GM21786 (cell line): ENCODE data around the gene DNAJC5.
"Not testable (repeated sequence)": the region's sequence is repeated elsewhere in the genome, so short reads cannot be mapped to it uniquely, and the experiment has no call there.

Experiments used
- ATAC-seq: cut with Tn5 transposase; IDR thresholded peaks from one replicate; pipeline ENCODE4 v1.9.1; 2021; ENCODE audit not compliant: unreplicated experiment

DNAJC5 gene

GRCh38 chr20:63903796-63904561 is 9.1 kb downstream of the DNAJC5 start:
- no peak for ATAC-seq

GRCh38 chr20:63908008-63908682 is 13.2 kb downstream of the DNAJC5 start:
- no peak for ATAC-seq

GRCh38 chr20:63911176-63911575 is 16.2 kb downstream of the DNAJC5 start:
- no peak for ATAC-seq

GRCh38 chr20:63913768-63914167 is 18.8 kb downstream of the DNAJC5 start:
- ATAC-seq: no peak

GRCh38 chr20:63915471-63915870 is 20.5 kb downstream of the DNAJC5 start:
- no peak for ATAC-seq

GRCh38 chr20:63916371-63916939 is 21.5 kb downstream of the DNAJC5 start:
- ATAC-seq: not testable (repeated sequence)

- ATAC-seq: no peak
Observed at GRCh38 chr20:63917811-63918210, 22.9 kb downstream of the DNAJC5 start.

- no peak for ATAC-seq
Observed at GRCh38 chr20:63919130-63919529, 24.2 kb downstream of the DNAJC5 start.

GRCh38 chr20:63920226-63920625 is 25.3 kb downstream of the DNAJC5 start:
- no peak for ATAC-seq

- no peak for ATAC-seq
Observed at GRCh38 chr20:63923651-63924050, 28.7 kb downstream of the DNAJC5 start.

GRCh38 chr20:63924241-63924640 is 29.3 kb downstream of the DNAJC5 start:
- ATAC-seq: no peak

GRCh38 chr20:63926298-63926697 is 31.4 kb downstream of the DNAJC5 start:
- ATAC-seq: no peak

- no peak for ATAC-seq
Observed at GRCh38 chr20:63929071-63929470, 34.1 kb downstream of the DNAJC5 start.

GRCh38 chr20:63929473-63929883 is 34.6 kb downstream of the DNAJC5 start:
- not testable (repeated sequence) for ATAC-seq

GRCh38 chr20:63930971-63931553 is 36.1 kb downstream of the DNAJC5 start:
- ATAC-seq: no peak

GRCh38 chr20:63931735-63932134 is 36.8 kb downstream of the DNAJC5 start:
- no peak for ATAC-seq

- ATAC-seq: no peak
Observed at GRCh38 chr20:63932606-63933160, 37.8 kb downstream of the DNAJC5 start.

GRCh38 chr20:63933646-63934045 is 38.7 kb downstream of the DNAJC5 start:
- no peak for ATAC-seq

GRCh38 chr20:63934271-63935068 is 39.5 kb downstream of the DNAJC5 start:
- no peak for ATAC-seq

GRCh38 chr20:63935447-63935846 is 40.5 kb downstream of the DNAJC5 start:
- ATAC-seq: no peak

- ATAC-seq: no peak
Observed at GRCh38 chr20:63937596-63937995, 42.7 kb downstream of the DNAJC5 start.
